Tibial nerve (tissue), 4 donors: Measurements from ENCODE around the gene TUBB2B. TPM values are rescaled to one million over a fixed set of nuclear protein-coding genes. Genes with fewer than 3 reads are reported as not detected.

Source experiments
- DNase-seq, 2 donors: peaks; one replicate each; pipeline ENCODE4 v3.0.0-alpha.2; 2019; ENCODE audit warnings: low spot score in 2 of 2
- H3K27ac ChIP-seq, 4 donors: fragments of 200-600 bp; sonication (generic) in 3 of 4; one replicate each; pipeline ENCODE4 v1.5.1; 2017 to 2019; ENCODE audit warnings: mild to moderate bottlenecking in 1 of 4
- H3K27me3 ChIP-seq, 2 donors: fragments of 200-600 bp; sonication (generic) in 1 of 2; one replicate each; pipeline versions ENCODE4 v1.5.1 to v1.6.0; 2017 to 2019
- H3K36me3 ChIP-seq, 3 donors: fragments of 200-600 bp; sonication (generic); one replicate each; pipeline ENCODE4 v1.5.1; 2018 to 2019
- H3K4me1 ChIP-seq, 4 donors: fragments of 200-600 bp; sonication (generic) in 3 of 4; one replicate each; pipeline ENCODE4 v1.5.1; 2017 to 2019
- H3K4me3 ChIP-seq, 4 donors: fragments of 200-600 bp; sonication (generic) in 3 of 4; one replicate each; pipeline ENCODE4 v1.5.1; 2017 to 2019; ENCODE audit warnings: mild to moderate bottlenecking in 1 of 4, moderate library complexity in 1 of 4
- H3K9me3 ChIP-seq, 4 donors: fragments of 200-600 bp; sonication (generic) in 3 of 4; one replicate each; pipeline ENCODE4 v1.5.1; 2017 to 2019
- EP300 ChIP-seq, 2 donors: sonication (generic); formaldehyde crosslinking; IDR thresholded peaks; one replicate each; pipeline ENCODE4 v1.6.1; 2017; ENCODE audit warnings: antibody characterized with exemption in 2 of 2, mild to moderate bottlenecking in 1 of 2
- POLR2A ChIP-seq, 2 donors: fragments of 450-650 bp; IDR thresholded peaks; one replicate each; pipeline ENCODE4 v1.6.1; 2017; ENCODE audit warnings: antibody characterized with exemption in 2 of 2, mild to moderate bottlenecking in 2 of 2, moderate library complexity in 2 of 2
- WGBS, 2 donors: methylation state at CpG; one replicate each; pipeline ENCODE4 v1.1.5; 2018; 5-methylcytosine and 5-hydroxymethylcytosine counted together
- total RNA-seq, 4 donors: library from RNA; depleted of rRNA; stranded (reverse); fragments of >200 nt; gene quantifications; one replicate each; pipeline ENCODE4 v1.1.0, GENCODE V29; 2016
- TF ChIP-seq, protein P1 (sequence below), 5 experiments: fragments of 200-600 bp in 3 of 5; fragments of 450-650 bp in 2 of 5; sonication (generic) in 3 of 5; IDR thresholded peaks; one replicate each; pipeline ENCODE4 v1.5.1; 2016 to 2019; ENCODE audit warnings: antibody characterized with exemption in 5 of 5, mild to moderate bottlenecking in 3 of 5, moderate library complexity in 2 of 5

TUBB2B gene
- total RNA-seq, 4 donors from 2014 or later = 13.7 to 47.6 (median 32.6) TPM

DNA sequence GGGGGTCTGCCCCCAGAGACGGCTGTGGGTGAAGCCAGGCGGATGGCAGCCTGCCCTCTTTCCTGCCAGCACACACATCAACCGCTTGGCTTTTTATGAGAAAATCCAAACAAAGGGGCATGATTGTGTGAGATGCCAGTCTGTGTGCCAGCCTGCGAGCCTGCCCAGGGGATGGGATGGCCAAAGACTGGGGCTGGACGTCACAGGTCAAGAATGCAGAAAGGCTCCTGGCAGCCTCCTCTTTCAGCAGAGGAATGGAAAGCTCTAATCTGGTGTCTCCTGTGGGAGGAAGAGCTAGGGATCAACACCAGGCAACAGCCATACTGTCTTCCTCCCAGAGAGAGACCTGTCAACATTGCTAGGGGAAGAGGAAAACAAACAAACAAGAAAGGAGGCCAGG, 15.8 kb downstream of the TUBB2B start:
- no peaks in the 10 kb centered on the region for H3K27me3 ChIP-seq
- DNase-seq = no peak
- no peaks in the 10 kb centered on the region for H3K9me3 ChIP-seq
- peaks cover 0 to 38% (median 14%) of the 10 kb centered on the region in 4 donors for H3K4me1 ChIP-seq
- H3K36me3 ChIP-seq = no peaks in the 10 kb centered on the region
- H3K27ac ChIP-seq = peak overlapping the region; percentile 4 to 83 (median 74)
- TF ChIP-seq POLR2A (IDR thresholded peaks at IDR 0.05) = no peak
- peak in 1 of 2 donors; percentile 75 for TF ChIP-seq EP300 (IDR thresholded peaks at IDR 0.05)
- H3K4me3 ChIP-seq = no peak overlapping the region
- 40 to 43% methylated on average over 5 of the region's 5 CpGs for WGBS, 2 donors

DNA sequence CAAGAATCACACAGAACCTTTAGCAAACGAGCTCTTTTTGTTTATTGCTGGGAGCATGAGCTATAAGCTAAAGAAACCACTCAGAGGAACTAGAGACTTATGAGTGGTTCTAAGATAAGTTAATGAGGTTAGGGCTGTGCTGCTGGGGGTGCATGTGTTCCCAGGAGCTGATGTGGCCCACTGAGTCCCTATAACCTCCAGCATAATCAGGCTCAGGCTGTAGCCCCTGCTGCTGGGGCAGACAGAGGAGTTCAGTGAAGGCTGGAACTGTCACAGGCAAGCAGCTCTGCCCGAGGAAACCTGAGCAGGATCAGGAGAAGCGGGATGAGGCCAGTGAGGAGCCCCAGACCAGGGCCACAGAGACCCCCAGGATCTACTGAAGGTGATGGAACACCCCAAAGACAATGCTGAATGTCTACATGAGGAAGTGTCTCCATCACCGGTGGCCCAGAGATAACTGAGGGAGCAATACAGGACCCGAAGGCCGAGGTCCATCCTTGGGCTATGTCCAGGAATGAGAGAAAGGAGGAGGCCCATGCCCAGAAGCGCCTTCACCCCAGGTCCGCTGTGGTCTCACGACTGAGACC, 17.3 kb downstream of the TUBB2B start:
- DNase-seq = no peak
- H3K4me3 ChIP-seq = no peak overlapping the region
- 80 to 81% methylated on average over 9 of the region's 9 CpGs for WGBS, 2 donors
- peak overlapping the region in 3 of 4 donors; percentile 67 to 83 (median 82) for H3K27ac ChIP-seq
- no peaks in the 10 kb centered on the region for H3K36me3 ChIP-seq
- H3K4me1 ChIP-seq = peaks cover 0 to 38% (median 14%) of the 10 kb centered on the region in 4 donors
- no peaks in the 10 kb centered on the region for H3K9me3 ChIP-seq
- H3K27me3 ChIP-seq = no peaks in the 10 kb centered on the region
- TF ChIP-seq EP300 (IDR thresholded peaks at IDR 0.05) = no peak
- TF ChIP-seq, protein P1, sequence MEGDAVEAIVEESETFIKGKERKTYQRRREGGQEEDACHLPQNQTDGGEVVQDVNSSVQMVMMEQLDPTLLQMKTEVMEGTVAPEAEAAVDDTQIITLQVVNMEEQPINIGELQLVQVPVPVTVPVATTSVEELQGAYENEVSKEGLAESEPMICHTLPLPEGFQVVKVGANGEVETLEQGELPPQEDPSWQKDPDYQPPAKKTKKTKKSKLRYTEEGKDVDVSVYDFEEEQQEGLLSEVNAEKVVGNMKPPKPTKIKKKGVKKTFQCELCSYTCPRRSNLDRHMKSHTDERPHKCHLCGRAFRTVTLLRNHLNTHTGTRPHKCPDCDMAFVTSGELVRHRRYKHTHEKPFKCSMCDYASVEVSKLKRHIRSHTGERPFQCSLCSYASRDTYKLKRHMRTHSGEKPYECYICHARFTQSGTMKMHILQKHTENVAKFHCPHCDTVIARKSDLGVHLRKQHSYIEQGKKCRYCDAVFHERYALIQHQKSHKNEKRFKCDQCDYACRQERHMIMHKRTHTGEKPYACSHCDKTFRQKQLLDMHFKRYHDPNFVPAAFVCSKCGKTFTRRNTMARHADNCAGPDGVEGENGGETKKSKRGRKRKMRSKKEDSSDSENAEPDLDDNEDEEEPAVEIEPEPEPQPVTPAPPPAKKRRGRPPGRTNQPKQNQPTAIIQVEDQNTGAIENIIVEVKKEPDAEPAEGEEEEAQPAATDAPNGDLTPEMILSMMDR (IDR thresholded peaks at IDR 0.05) = no peak
- TF ChIP-seq POLR2A (IDR thresholded peaks at IDR 0.05) = no peak

GRCh38 chr6:3209114-3210023, 18.1 kb downstream of the TUBB2B start:
- DNase-seq = peak in 1 of 2 donors; percentile 42
- Histone ChIP-seq H3K36me3 (no peaks in the 10 kb centered on the region), H3K4me1 (peaks cover 0 to 38% (median 14%) of the 10 kb centered on the region in 4 donors), H3K27me3 (no peaks in the 10 kb centered on the region), H3K27ac (peak overlapping the region in 3 of 4 donors; percentile 4 to 83 (median 82)), H3K4me3 (no peak overlapping the region), H3K9me3 (peaks cover 0 to 5% (median 0%) of the 10 kb centered on the region in 4 donors)
- TF ChIP-seq POLR2A (IDR thresholded peaks at IDR 0.05) (no peak), EP300 (IDR thresholded peaks at IDR 0.05) (peak in 1 of 2 donors; percentile 30)
- 51 to 52% methylated on average over 17 of the region's 17 CpGs for WGBS, 2 donors

- Histone ChIP-seq H3K36me3 (no peaks in the 10 kb centered on the region), H3K4me3 (no peak overlapping the region), H3K4me1 (peaks cover 0 to 38% (median 14%) of the 10 kb centered on the region in 4 donors), H3K27ac (peak overlapping the region in 3 of 4 donors; percentile 4 to 83 (median 82)), H3K9me3 (peaks cover 0 to 5% (median 0%) of the 10 kb centered on the region in 4 donors), H3K27me3 (no peaks in the 10 kb centered on the region)
- no peak for DNase-seq
- WGBS, 2 donors = 56 to 97% methylated on average over 1 of the region's 1 CpG
- no peak for TF ChIP-seq EP300 (IDR thresholded peaks at IDR 0.05)
- no peak for TF ChIP-seq POLR2A (IDR thresholded peaks at IDR 0.05)
- TF ChIP-seq, protein P1 (IDR thresholded peaks at IDR 0.05) = no peak
Observed at GRCh38 chr6:3208775-3209113, 18.7 kb downstream of the TUBB2B start.

GRCh38 chr6:3208098-3208774, 19.2 kb downstream of the TUBB2B start:
- WGBS, 2 donors = 68 to 79% methylated on average over 14 of the region's 14 CpGs
- Histone ChIP-seq H3K9me3 (peaks cover 0 to 5% (median 0%) of the 10 kb centered on the region in 4 donors), H3K4me1 (peaks cover 0 to 38% (median 14%) of the 10 kb centered on the region in 4 donors), H3K36me3 (no peaks in the 10 kb centered on the region), H3K27ac (peak overlapping the region in 2 of 4 donors; percentile 82 to 83), H3K4me3 (no peak overlapping the region), H3K27me3 (no peaks in the 10 kb centered on the region)
- TF ChIP-seq EP300 (IDR thresholded peaks at IDR 0.05) (peak in 1 of 2 donors; percentile 42), POLR2A (IDR thresholded peaks at IDR 0.05) (no peak)
- peak in 1 of 2 donors; percentile 45 for DNase-seq

DNA sequence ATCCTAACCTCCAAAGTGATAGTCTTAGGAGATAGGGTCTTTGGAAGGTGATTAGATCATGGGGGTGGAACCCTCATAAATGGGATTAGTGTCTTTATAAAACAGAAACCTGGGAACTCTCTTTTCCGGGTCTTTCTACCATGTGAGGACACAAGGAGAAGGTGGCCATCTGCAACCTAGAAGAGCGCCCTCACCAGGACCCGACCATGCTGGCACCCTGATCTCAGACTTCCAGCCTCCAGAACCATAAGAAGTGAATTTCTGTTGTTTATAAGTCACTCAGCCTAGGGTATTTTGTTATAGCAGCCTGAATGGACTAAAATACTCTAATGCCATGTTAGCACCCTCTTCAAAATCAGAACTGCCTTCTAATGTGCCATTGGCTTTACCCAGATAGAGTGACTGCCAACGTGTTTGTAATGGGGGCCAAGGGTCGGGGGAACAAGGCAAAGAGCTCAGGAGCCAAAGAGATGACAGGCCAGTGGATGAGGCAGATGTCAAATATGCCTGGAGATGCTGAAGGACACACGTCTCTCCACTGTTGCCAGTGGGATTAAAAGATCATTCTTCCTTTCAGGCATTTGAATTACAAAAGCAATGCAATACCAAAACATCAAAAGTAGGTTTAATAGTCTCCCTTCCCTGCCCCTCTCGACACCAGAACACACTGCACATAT, 21.0 kb downstream of the TUBB2B start:
- H3K27me3 ChIP-seq = no peaks in the 10 kb centered on the region
- WGBS, 2 donors = 90 to 92% methylated on average over 7 of the region's 7 CpGs
- no peak overlapping the region for H3K27ac ChIP-seq
- peaks cover 0 to 33% (median 14%) of the 10 kb centered on the region in 4 donors for H3K4me1 ChIP-seq
- H3K36me3 ChIP-seq = no peaks in the 10 kb centered on the region
- TF ChIP-seq, protein P1 (IDR thresholded peaks at IDR 0.05) = no peak
- no peak for DNase-seq
- H3K4me3 ChIP-seq = no peak overlapping the region
- H3K9me3 ChIP-seq = peaks cover 0 to 5% (median 0%) of the 10 kb centered on the region in 4 donors
